Measurements from ENCODE around the gene ETV4. TPM values are rescaled to one million over a fixed set of nuclear protein-coding genes. Genes with fewer than 3 reads are reported as not detected.

The ETV4 gene
- total and polyA plus RNA-seq, 2 of the 13 experiments (the other 11 are each of a cell fraction or from before 2014, with no cell fraction given): 128 to 330 TPM

DNA sequence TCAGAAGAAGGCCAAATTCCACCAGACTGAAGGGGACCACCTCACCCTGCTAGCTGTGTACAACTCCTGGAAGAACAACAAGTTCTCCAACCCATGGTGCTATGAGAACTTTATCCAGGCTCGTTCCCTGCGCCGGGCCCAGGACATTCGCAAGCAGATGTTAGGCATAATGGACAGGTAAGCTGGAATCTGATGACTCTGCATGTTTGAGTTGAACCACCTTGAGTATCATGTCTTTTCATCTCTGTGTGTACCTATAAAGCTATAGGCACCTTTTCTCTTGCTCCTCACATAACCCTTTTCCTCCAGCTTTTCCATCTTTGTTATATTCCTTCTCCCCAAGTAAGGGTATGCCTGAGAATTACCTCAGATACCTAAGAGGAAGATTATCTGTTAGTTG is 24.8 kb downstream of the ETV4 start (continued):
- TF ChIP-seq NFIC (IDR thresholded peaks at IDR 0.05; ENCODE audit: low read length) (no peak), NCOR1 (IDR thresholded peaks at IDR 0.05; ENCODE audit: borderline replicate concordance, low read length) (no peak), WIZ (CRISPR knock-in tag; IDR thresholded peaks at IDR 0.05) (no peak), MAFF (IDR thresholded peaks at IDR 0.05; ENCODE audit: low read depth, low read length) (peak; percentile 87), ZNF460 (CRISPR knock-in tag; IDR thresholded peaks at IDR 0.05; ENCODE audit: borderline replicate concordance) (no peak), ZNF546 (CRISPR knock-in tag; conservative IDR thresholded peaks at IDR 0.05) (no peak), ZNF282 (IDR thresholded peaks at IDR 0.05; ENCODE audit: partially characterized antibody) (no peak)
- TF ChIP-seq, protein P1, sequence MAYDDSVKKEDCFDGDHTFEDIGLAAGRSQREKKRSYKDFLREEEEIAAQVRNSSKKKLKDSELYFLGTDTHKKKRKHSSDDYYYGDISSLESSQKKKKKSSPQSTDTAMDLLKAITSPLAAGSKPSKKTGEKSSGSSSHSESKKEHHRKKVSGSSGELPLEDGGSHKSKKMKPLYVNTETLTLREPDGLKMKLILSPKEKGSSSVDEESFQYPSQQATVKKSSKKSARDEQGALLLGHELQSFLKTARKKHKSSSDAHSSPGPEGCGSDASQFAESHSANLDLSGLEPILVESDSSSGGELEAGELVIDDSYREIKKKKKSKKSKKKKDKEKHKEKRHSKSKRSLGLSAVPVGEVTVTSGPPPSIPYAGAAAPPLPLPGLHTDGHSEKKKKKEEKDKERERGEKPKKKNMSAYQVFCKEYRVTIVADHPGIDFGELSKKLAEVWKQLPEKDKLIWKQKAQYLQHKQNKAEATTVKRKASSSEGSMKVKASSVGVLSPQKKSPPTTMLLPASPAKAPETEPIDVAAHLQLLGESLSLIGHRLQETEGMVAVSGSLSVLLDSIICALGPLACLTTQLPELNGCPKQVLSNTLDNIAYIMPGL (CRISPR knock-in tag; IDR thresholded peaks at IDR 0.05; ENCODE audit: borderline replicate concordance in 1 of 2, low read depth in 1 of 2): 0 out of 4 replicates have a peak, but pooled peaks of 1 of the 2 experiments have one; percentile 14
- TF ChIP-seq, protein P2, sequence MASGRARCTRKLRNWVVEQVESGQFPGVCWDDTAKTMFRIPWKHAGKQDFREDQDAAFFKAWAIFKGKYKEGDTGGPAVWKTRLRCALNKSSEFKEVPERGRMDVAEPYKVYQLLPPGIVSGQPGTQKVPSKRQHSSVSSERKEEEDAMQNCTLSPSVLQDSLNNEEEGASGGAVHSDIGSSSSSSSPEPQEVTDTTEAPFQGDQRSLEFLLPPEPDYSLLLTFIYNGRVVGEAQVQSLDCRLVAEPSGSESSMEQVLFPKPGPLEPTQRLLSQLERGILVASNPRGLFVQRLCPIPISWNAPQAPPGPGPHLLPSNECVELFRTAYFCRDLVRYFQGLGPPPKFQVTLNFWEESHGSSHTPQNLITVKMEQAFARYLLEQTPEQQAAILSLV (CRISPR knock-in tag; IDR thresholded peaks at IDR 0.05; ENCODE audit: borderline replicate concordance): 0 out of 2 replicates have a peak, but pooled peaks have one; percentile 26
- TF ChIP-seq, protein P3, sequence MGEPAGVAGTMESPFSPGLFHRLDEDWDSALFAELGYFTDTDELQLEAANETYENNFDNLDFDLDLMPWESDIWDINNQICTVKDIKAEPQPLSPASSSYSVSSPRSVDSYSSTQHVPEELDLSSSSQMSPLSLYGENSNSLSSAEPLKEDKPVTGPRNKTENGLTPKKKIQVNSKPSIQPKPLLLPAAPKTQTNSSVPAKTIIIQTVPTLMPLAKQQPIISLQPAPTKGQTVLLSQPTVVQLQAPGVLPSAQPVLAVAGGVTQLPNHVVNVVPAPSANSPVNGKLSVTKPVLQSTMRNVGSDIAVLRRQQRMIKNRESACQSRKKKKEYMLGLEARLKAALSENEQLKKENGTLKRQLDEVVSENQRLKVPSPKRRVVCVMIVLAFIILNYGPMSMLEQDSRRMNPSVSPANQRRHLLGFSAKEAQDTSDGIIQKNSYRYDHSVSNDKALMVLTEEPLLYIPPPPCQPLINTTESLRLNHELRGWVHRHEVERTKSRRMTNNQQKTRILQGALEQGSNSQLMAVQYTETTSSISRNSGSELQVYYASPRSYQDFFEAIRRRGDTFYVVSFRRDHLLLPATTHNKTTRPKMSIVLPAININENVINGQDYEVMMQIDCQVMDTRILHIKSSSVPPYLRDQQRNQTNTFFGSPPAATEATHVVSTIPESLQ (CRISPR knock-in tag; conservative IDR thresholded peaks at IDR 0.05): no peak
